ENCODE results near the gene ZBTB16. TPM values are rescaled to one million over a fixed set of nuclear protein-coding genes. Genes with fewer than 3 reads are reported as not detected.
A peak's percentile ranks its signal among the peaks of the same experiment; 100 is the strongest.

The ZBTB16 gene
- total RNA-seq, 1 donor from 2014 or later, result 17.7 TPM

- Histone ChIP-seq H3K9ac (no peak overlapping the region), H3K4me2 (peak overlapping the region; percentile 66), H3K27ac (no peak overlapping the region), H3K9me3 (ENCODE audit: low read depth) (no peaks in the 10 kb centered on the region), H3K4me3 (no peak overlapping the region), H3K4me1 (peaks cover 7% of the 10 kb centered on the region), H2AFZ (replicated peaks) (no peak overlapping the region), H3K79me2 (ENCODE audit: low read depth) (no peaks in the 10 kb centered on the region), H3K36me3 (no peaks in the 10 kb centered on the region), H3F3A (ENCODE audit: low read depth) (peaks cover 3% of the 10 kb centered on the region), H3K27me3 (no peaks in the 10 kb centered on the region), H4K20me1 (ENCODE audit: low read depth) (no peaks in the 10 kb centered on the region)
- no peak overlapping the region for H3K27ac Mint-ChIP-seq
- H3K4me3 Mint-ChIP-seq, result peak overlapping the region; percentile 48
- peaks cover 20% of the 10 kb centered on the region for H3K27me3 Mint-ChIP-seq (ENCODE audit: insufficient read depth, low read depth)
- H3K4me1 Mint-ChIP-seq, result peaks cover 31% of the 10 kb centered on the region
- H3K9me3 Mint-ChIP-seq, result peaks cover 2% of the 10 kb centered on the region
- H3K36me3 Mint-ChIP-seq, result no peaks in the 10 kb centered on the region
- TF ChIP-seq, protein P1, sequence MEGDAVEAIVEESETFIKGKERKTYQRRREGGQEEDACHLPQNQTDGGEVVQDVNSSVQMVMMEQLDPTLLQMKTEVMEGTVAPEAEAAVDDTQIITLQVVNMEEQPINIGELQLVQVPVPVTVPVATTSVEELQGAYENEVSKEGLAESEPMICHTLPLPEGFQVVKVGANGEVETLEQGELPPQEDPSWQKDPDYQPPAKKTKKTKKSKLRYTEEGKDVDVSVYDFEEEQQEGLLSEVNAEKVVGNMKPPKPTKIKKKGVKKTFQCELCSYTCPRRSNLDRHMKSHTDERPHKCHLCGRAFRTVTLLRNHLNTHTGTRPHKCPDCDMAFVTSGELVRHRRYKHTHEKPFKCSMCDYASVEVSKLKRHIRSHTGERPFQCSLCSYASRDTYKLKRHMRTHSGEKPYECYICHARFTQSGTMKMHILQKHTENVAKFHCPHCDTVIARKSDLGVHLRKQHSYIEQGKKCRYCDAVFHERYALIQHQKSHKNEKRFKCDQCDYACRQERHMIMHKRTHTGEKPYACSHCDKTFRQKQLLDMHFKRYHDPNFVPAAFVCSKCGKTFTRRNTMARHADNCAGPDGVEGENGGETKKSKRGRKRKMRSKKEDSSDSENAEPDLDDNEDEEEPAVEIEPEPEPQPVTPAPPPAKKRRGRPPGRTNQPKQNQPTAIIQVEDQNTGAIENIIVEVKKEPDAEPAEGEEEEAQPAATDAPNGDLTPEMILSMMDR (IDR thresholded peaks at IDR 0.05), result peak; percentile 95
- TF ChIP-seq EZH2 (IDR thresholded peaks at IDR 0.05), result no peak
- DNase-seq (ENCODE audit: low spot score), result peak; percentile 96
Measured at GRCh38 chr11:114036147-114036811, 23.2 kb upstream of the ZBTB16 start.

GRCh38 chr11:114036958-114037357, 22.6 kb upstream of the ZBTB16 start:
- Mint-ChIP-seq H3K4me3 (no peak overlapping the region), H3K36me3 (no peaks in the 10 kb centered on the region), H3K27me3 (ENCODE audit: insufficient read depth, low read depth) (peaks cover 21% of the 10 kb centered on the region), H3K4me1 (peaks cover 31% of the 10 kb centered on the region), H3K27ac (no peak overlapping the region), H3K9me3 (peaks cover 2% of the 10 kb centered on the region)
- Histone ChIP-seq H3K4me2 (no peak overlapping the region), H2AFZ (replicated peaks) (no peak overlapping the region), H3K27me3 (no peaks in the 10 kb centered on the region), H4K20me1 (ENCODE audit: low read depth) (no peaks in the 10 kb centered on the region), H3K4me3 (no peak overlapping the region), H3K36me3 (no peaks in the 10 kb centered on the region), H3K79me2 (ENCODE audit: low read depth) (no peaks in the 10 kb centered on the region), H3F3A (ENCODE audit: low read depth) (peaks cover 3% of the 10 kb centered on the region), H3K9ac (no peak overlapping the region), H3K27ac (no peak overlapping the region), H3K9me3 (ENCODE audit: low read depth) (no peaks in the 10 kb centered on the region), H3K4me1 (peaks cover 7% of the 10 kb centered on the region)
- no peak for DNase-seq (ENCODE audit: low spot score)
- TF ChIP-seq, protein P1 (IDR thresholded peaks at IDR 0.05), result no peak
- TF ChIP-seq EZH2phosphoT487 (IDR thresholded peaks at IDR 0.05) (no peak), EZH2 (IDR thresholded peaks at IDR 0.05) (no peak)

DNA sequence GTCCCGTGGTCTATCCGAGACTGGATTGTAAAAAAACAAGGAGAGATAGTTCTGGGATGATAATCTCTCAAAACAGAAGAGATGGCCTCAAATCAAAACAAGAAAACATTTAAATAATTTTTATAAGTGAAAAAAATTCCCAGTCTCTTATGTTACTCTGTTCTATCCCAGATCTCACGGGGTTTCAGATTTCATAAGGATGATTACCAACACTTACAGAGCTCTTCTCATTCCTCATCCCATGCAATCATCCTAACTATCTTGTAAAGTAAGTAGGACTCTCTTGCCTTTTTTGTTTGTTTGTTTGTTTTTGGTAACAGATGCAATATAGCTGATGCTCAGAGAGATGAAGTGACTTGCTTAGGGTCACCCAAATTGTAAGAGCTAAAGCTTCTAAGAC, 20.0 kb upstream of the ZBTB16 start:
- Histone ChIP-seq H3K36me3 (no peaks in the 10 kb centered on the region), H3F3A (ENCODE audit: low read depth) (peaks cover 3% of the 10 kb centered on the region), H3K79me2 (ENCODE audit: low read depth) (no peaks in the 10 kb centered on the region), H3K27ac (no peak overlapping the region), H4K20me1 (ENCODE audit: low read depth) (no peaks in the 10 kb centered on the region), H3K4me2 (no peak overlapping the region), H2AFZ (replicated peaks) (no peak overlapping the region), H3K27me3 (no peaks in the 10 kb centered on the region), H3K9ac (no peak overlapping the region), H3K9me3 (ENCODE audit: low read depth) (no peaks in the 10 kb centered on the region), H3K4me1 (peaks cover 7% of the 10 kb centered on the region), H3K4me3 (no peak overlapping the region)
- H3K27me3 Mint-ChIP-seq (ENCODE audit: insufficient read depth, low read depth), result peaks cover 26% of the 10 kb centered on the region
- peaks cover 40% of the 10 kb centered on the region for H3K4me1 Mint-ChIP-seq
- no peak overlapping the region for H3K4me3 Mint-ChIP-seq
- DNase-seq (ENCODE audit: low spot score), result no peak
- no peaks in the 10 kb centered on the region for H3K36me3 Mint-ChIP-seq
- H3K27ac Mint-ChIP-seq, result no peak overlapping the region
- peaks cover 2% of the 10 kb centered on the region for H3K9me3 Mint-ChIP-seq
- TF ChIP-seq EZH2 (IDR thresholded peaks at IDR 0.05), result no peak
- no peak for TF ChIP-seq EZH2phosphoT487 (IDR thresholded peaks at IDR 0.05)
- TF ChIP-seq, protein P1 (IDR thresholded peaks at IDR 0.05), result no peak

Data from neural progenitor cell (in vitro differentiated cells).